ENCODE results near the gene MFSD11.
"Not testable (repeated sequence)": the region's sequence is repeated elsewhere in the genome, so short reads cannot be mapped to it uniquely, and the experiment has no call there.

Gene MFSD11

GRCh38 chr17:76805319-76805718 is 67.4 kb downstream of the MFSD11 start:
- H3K27ac ChIP-seq (ENCODE audit: low read length) = no peak overlapping the region
- no peak overlapping the region for H3K4me3 ChIP-seq (ENCODE audit: low read length)
- no CpG with 5 or more reads among the region's 9 CpGs for WGBS (ENCODE audit: insufficient coverage, insufficient read length)

DNA sequence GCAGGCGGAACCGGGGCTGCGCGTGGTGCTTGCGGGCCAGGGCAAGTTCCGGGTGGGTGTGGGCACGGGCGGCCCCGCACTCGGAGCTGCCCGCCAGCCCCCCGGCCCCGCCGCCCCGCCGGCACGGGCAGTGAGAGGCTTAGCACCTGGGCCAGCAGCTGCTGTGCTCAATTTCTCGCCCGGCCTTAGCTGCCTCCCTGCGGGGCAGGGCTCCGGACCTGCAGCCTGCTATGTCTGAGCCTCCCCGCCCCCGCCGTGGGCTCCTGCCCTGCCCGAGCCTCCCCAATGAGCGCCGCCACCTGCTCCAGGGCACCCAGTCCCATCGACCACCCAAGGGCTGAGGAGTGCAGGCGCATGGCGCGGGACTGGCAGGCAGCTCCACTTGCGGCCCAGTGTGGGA is 68.2 kb downstream of the MFSD11 start:
- not testable (repeated sequence) for H3K9me3 ChIP-seq (ENCODE audit: control insufficient read depth, insufficient read depth, low read length); DNase-seq (ENCODE audit: low read depth, low spot score); H3K27me3 ChIP-seq (ENCODE audit: control insufficient read depth, insufficient read depth, low read length); H3K4me3 ChIP-seq (ENCODE audit: low read length); H3K36me3 ChIP-seq (ENCODE audit: control insufficient read depth, insufficient read depth, low read length); H3K27ac ChIP-seq (ENCODE audit: low read length); H3K4me1 ChIP-seq (ENCODE audit: control insufficient read depth, insufficient read depth, low read length)
- no CpG with 5 or more reads among the region's 32 CpGs for WGBS (ENCODE audit: insufficient coverage, insufficient read length)

More at GRCh38 chr17:76805319-76805718, 67.4 kb downstream of the MFSD11 start:
- Histone ChIP-seq H3K9me3 (ENCODE audit: control insufficient read depth, insufficient read depth, low read length) (no peaks in the 10 kb centered on the region), H3K27me3 (ENCODE audit: control insufficient read depth, insufficient read depth, low read length) (no peaks in the 10 kb centered on the region; the same call in 1 of the 2 replicates), H3K36me3 (ENCODE audit: control insufficient read depth, insufficient read depth, low read length) (no peaks in the 10 kb centered on the region), H3K4me1 (ENCODE audit: control insufficient read depth, insufficient read depth, low read length) (no peaks in the 10 kb centered on the region)
- DNase-seq (ENCODE audit: low read depth, low spot score) = no peak

DNA sequence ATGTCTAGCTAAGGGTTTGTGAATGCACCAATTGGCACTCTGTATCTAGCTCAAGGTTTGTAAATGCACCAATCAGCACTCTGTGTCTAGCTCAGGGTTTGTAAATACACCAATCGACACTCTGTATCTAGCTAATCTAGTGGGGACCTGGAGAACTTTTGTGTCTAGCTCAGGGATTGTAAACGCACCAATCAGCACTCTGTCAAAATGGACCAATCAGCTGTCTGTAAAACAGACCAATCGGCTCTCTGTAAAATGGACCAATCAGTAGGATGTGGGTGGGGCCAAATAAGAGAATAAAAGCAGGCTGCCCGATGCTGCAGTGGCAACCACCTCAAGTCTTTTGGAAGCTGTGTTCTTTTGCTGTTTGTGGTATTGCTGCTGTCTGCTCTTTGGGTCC is 68.8 kb downstream of the MFSD11 start:
- H3K27ac ChIP-seq (ENCODE audit: low read length); H3K4me3 ChIP-seq (ENCODE audit: low read length); H3K36me3 ChIP-seq (ENCODE audit: control insufficient read depth, insufficient read depth, low read length); H3K9me3 ChIP-seq (ENCODE audit: control insufficient read depth, insufficient read depth, low read length); DNase-seq (ENCODE audit: low read depth, low spot score); H3K27me3 ChIP-seq (ENCODE audit: control insufficient read depth, insufficient read depth, low read length); H3K4me1 ChIP-seq (ENCODE audit: control insufficient read depth, insufficient read depth, low read length): not testable (repeated sequence)
- WGBS (ENCODE audit: insufficient coverage, insufficient read length) = no CpG with 5 or more reads among the region's 4 CpGs

GRCh38 chr17:76808326-76808725 is 70.4 kb downstream of the MFSD11 start:
- WGBS (ENCODE audit: insufficient coverage, insufficient read length) = no CpG with 5 or more reads among the region's 4 CpGs
- H3K27ac ChIP-seq (ENCODE audit: low read length) = no peak overlapping the region
- no peaks in the 10 kb centered on the region for H3K4me1 ChIP-seq (ENCODE audit: control insufficient read depth, insufficient read depth, low read length)
- H3K4me3 ChIP-seq (ENCODE audit: low read length) = no peak overlapping the region
- DNase-seq (ENCODE audit: low read depth, low spot score) = no peak
- H3K9me3 ChIP-seq (ENCODE audit: control insufficient read depth, insufficient read depth, low read length) = no peaks in the 10 kb centered on the region
- no peaks in the 10 kb centered on the region for H3K36me3 ChIP-seq (ENCODE audit: control insufficient read depth, insufficient read depth, low read length)
- H3K27me3 ChIP-seq (ENCODE audit: control insufficient read depth, insufficient read depth, low read length) = no peaks in the 10 kb centered on the region; the same call in 1 of the 2 replicates

GRCh38 chr17:76810956-76811355 is 73.0 kb downstream of the MFSD11 start:
- no peak for DNase-seq (ENCODE audit: low read depth, low spot score)
- no CpG with 5 or more reads among the region's 4 CpGs for WGBS (ENCODE audit: insufficient coverage, insufficient read length)
- H3K27me3 ChIP-seq (ENCODE audit: control insufficient read depth, insufficient read depth, low read length) = no peaks in the 10 kb centered on the region; the same call in 1 of the 2 replicates

GRCh38 chr17:76811834-76812233 is 73.9 kb downstream of the MFSD11 start:
- Histone ChIP-seq H3K4me3 (ENCODE audit: low read length) (no peak overlapping the region), H3K27me3 (ENCODE audit: control insufficient read depth, insufficient read depth, low read length) (no peaks in the 10 kb centered on the region; the same call in 1 of the 2 replicates), H3K36me3 (ENCODE audit: control insufficient read depth, insufficient read depth, low read length) (no peaks in the 10 kb centered on the region), H3K4me1 (ENCODE audit: control insufficient read depth, insufficient read depth, low read length) (peaks cover 2% of the 10 kb centered on the region; the same call in 1 of the 2 replicates), H3K27ac (ENCODE audit: low read length) (no peak overlapping the region), H3K9me3 (ENCODE audit: control insufficient read depth, insufficient read depth, low read length) (no peaks in the 10 kb centered on the region)
- no peak for DNase-seq (ENCODE audit: low read depth, low spot score)
- WGBS (ENCODE audit: insufficient coverage, insufficient read length) = no CpG with 5 or more reads among the region's 5 CpGs

More at GRCh38 chr17:76810956-76811355, 73.0 kb downstream of the MFSD11 start:
- Histone ChIP-seq H3K4me3 (ENCODE audit: low read length) (no peak overlapping the region), H3K4me1 (ENCODE audit: control insufficient read depth, insufficient read depth, low read length) (no peaks in the 10 kb centered on the region), H3K9me3 (ENCODE audit: control insufficient read depth, insufficient read depth, low read length) (no peaks in the 10 kb centered on the region), H3K27ac (ENCODE audit: low read length) (no peak overlapping the region), H3K36me3 (ENCODE audit: control insufficient read depth, insufficient read depth, low read length) (no peaks in the 10 kb centered on the region)

DNA sequence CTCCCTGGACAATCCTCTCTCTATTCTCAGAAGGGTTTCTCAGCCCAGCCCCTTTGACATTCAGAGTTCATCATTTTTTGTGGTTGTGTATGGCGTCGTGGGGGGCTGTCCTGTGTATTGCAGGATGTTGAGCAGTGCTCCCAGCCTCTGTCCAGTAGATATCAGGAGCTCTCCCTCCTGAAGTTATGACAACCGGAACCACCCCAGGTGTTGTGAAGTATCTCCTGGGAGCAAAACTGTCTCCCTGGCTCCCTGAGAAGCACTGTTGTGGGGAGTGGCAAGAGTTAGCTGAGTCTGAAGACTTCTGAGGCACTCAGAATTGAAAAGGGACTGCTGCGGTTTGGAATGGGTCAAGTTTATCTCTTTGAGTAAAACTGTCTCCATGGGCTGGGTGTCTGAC is 74.3 kb downstream of the MFSD11 start:
- Histone ChIP-seq H3K36me3 (ENCODE audit: control insufficient read depth, insufficient read depth, low read length) (no peaks in the 10 kb centered on the region), H3K9me3 (ENCODE audit: control insufficient read depth, insufficient read depth, low read length) (no peaks in the 10 kb centered on the region), H3K27me3 (ENCODE audit: control insufficient read depth, insufficient read depth, low read length) (no peaks in the 10 kb centered on the region; the same call in 1 of the 2 replicates), H3K27ac (ENCODE audit: low read length) (no peak overlapping the region), H3K4me3 (ENCODE audit: low read length) (no peak overlapping the region), H3K4me1 (ENCODE audit: control insufficient read depth, insufficient read depth, low read length) (peaks cover 2% of the 10 kb centered on the region; the same call in 1 of the 2 replicates)
- DNase-seq (ENCODE audit: low read depth, low spot score) = no peak
- WGBS (ENCODE audit: insufficient coverage, insufficient read length) = no CpG with 5 or more reads among the region's 4 CpGs

DNA sequence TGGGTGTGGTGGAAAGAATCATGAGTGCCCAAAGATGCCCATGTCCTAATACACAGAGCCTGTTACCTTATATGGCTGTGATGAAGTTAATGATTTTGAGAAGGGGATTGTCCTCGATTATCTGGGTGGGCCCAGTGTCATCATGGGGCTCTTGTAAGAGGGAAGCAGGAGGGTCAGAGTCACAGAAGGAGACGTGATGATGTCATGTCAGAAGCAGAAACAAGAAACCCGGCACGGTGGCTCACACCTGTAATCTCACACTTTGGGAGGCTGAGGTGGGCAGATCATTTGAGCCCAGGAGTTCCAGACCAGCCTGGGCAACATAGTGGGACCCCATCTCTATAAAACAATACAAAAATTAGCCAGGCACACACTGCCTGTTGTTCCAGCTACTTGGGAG is 75.0 kb downstream of the MFSD11 start:
- Histone ChIP-seq H3K27ac (ENCODE audit: low read length) (no peak overlapping the region), H3K9me3 (ENCODE audit: control insufficient read depth, insufficient read depth, low read length) (no peaks in the 10 kb centered on the region), H3K27me3 (ENCODE audit: control insufficient read depth, insufficient read depth, low read length) (no peaks in the 10 kb centered on the region; the same call in 1 of the 2 replicates), H3K36me3 (ENCODE audit: control insufficient read depth, insufficient read depth, low read length) (no peaks in the 10 kb centered on the region), H3K4me3 (ENCODE audit: low read length) (no peak overlapping the region), H3K4me1 (ENCODE audit: control insufficient read depth, insufficient read depth, low read length) (peaks cover 2% of the 10 kb centered on the region; the same call in 1 of the 2 replicates)
- no peak for DNase-seq (ENCODE audit: low read depth, low spot score)
- no CpG with 5 or more reads among the region's 4 CpGs for WGBS (ENCODE audit: insufficient coverage, insufficient read length)

- not testable (repeated sequence) for H3K4me3 ChIP-seq (ENCODE audit: low read length); H3K36me3 ChIP-seq (ENCODE audit: control insufficient read depth, insufficient read depth, low read length); DNase-seq (ENCODE audit: low read depth, low spot score); H3K4me1 ChIP-seq (ENCODE audit: control insufficient read depth, insufficient read depth, low read length); H3K9me3 ChIP-seq (ENCODE audit: control insufficient read depth, insufficient read depth, low read length); H3K27me3 ChIP-seq (ENCODE audit: control insufficient read depth, insufficient read depth, low read length); H3K27ac ChIP-seq (ENCODE audit: low read length)
- no CpG with 5 or more reads among the region's 9 CpGs for WGBS (ENCODE audit: insufficient coverage, insufficient read length)
Observed at GRCh38 chr17:76815907-76816589, 78.1 kb downstream of the MFSD11 start.

DNA sequence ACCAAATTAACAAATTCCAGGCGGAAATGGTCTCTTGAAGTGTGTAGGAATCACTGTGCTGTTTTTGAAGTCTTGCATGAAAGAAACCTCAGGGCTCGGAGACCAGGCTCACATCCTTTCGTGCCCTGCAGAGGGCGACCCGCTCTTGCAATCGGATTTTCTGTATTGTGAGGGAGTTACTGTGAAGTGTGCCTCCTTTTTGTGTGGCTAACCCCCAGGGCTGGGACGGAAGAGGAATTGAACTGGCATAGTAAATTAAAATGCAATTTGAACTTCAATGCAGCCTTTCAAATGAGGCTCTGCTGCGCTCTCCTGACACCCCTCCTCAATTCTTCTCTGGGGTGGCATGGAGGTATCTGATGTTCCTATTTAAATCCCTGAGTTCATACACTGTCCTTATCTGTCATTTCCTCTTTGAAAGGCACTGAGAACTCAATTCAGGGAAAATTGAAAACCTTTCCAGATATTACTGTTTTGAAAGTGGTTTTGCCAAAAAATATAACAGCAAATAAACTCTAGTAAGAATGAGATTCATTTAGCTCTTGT is 78.7 kb downstream of the MFSD11 start:
- Histone ChIP-seq H3K36me3 (ENCODE audit: control insufficient read depth, insufficient read depth, low read length) (no peaks in the 10 kb centered on the region), H3K27ac (ENCODE audit: low read length) (no peak overlapping the region), H3K27me3 (ENCODE audit: control insufficient read depth, insufficient read depth, low read length) (no peaks in the 10 kb centered on the region), H3K4me3 (ENCODE audit: low read length) (no peak overlapping the region), H3K4me1 (ENCODE audit: control insufficient read depth, insufficient read depth, low read length) (peaks cover 3% of the 10 kb centered on the region; the same call in 1 of the 2 replicates), H3K9me3 (ENCODE audit: control insufficient read depth, insufficient read depth, low read length) (no peaks in the 10 kb centered on the region)
- peak; percentile 29 for DNase-seq (ENCODE audit: low read depth, low spot score)
- WGBS (ENCODE audit: insufficient coverage, insufficient read length) = no CpG with 5 or more reads among the region's 8 CpGs
